Pancreas (tissue), 10 donors: ENCODE results near the gene CDK14. TPM values are rescaled to one million over a fixed set of nuclear protein-coding genes. Genes with fewer than 3 reads are reported as not detected.

Source experiments
- ATAC-seq, 4 donors: fragments of 200-7000 bp; cut with Tn5 transposase; one replicate each; pipeline versions ENCODE4 v1.8.0 to v1.9.1; 2020; ENCODE audit warnings: mild to moderate bottlenecking in 4 of 4, moderate library complexity in 4 of 4
- DNase-seq, 6 donors: peaks; one replicate each; pipeline ENCODE4 v3.0.0-alpha.2; 2020
- FAIRE-seq: peaks from 2 replicates; lab custom pipeline; 2012; peaks lifted over from hg19 to GRCh38; lab: Jason Lieb, UNC
- H3K27ac ChIP-seq, 4 donors: fragments of 200-600 bp; sonication (generic); 1 replicate in 3 of 4; 2 replicates in 1 of 4; pipeline versions ENCODE4 v1.5.0 to v1.8.0; 2020
- H3K27me3 ChIP-seq, 4 donors: fragments of 200-600 bp; one replicate each; pipeline ENCODE4 v1.8.0; 2021
- H3K36me3 ChIP-seq, 3 donors: fragments of 200-600 bp; sonication (generic) in 1 of 3; one replicate each; pipeline versions ENCODE4 v1.5.0 to v1.8.0; 2020 to 2021
- H3K4me1 ChIP-seq, 3 donors: fragments of 200-600 bp; one replicate each; pipeline ENCODE4 v1.8.0; 2021
- H3K4me3 ChIP-seq, 4 donors: fragments of 200-600 bp; sonication (generic) in 2 of 4; one replicate each; pipeline versions ENCODE4 v1.5.0 to v1.8.0; 2020 to 2021
- H3K9me3 ChIP-seq, 4 donors: fragments of 200-600 bp; one replicate each; pipeline ENCODE4 v1.8.0; 2021
- CTCF ChIP-seq, 4 donors: fragments of 200-600 bp; sonication (generic) in 3 of 4; IDR thresholded peaks; one replicate each; pipeline versions ENCODE4 v1.5.0 to v1.8.0; 2021; ENCODE audit warnings: antibody characterized with exemption in 4 of 4
- WGBS, 2 donors: extraction: QIAGEN DNeasy Blood & Tissue Kit; methylation state at CpG; one replicate each; pipeline ENCODE4 v1.1.7; 2013; 5-methylcytosine and 5-hydroxymethylcytosine counted together
- intact Hi-C, 3 donors: fragments of 100-400 bp; cut with DNase I; formaldehyde crosslinking; loops; one replicate each; pipeline versions ENCODE4 v1.11.1 to v1.14.2; 2022
- polyA plus RNA-seq, 2 donors: library from polyadenylated mRNA; stranded (reverse); fragments of 200-250 nt; gene quantifications; one replicate each; pipeline ENCODE4 v1.2.3, GENCODE V29; 2013
- total RNA-seq, 6 donors: library from RNA; stranded (reverse); fragmentation: NEBNext Ultra II Directional in 4 of 6; extraction: Animal tissue kit (Norgen Biotek cat#: 25700) in 4 of 6; gene quantifications; one replicate each; pipeline versions ENCODE4 v1.2.1 to v1.2.4, GENCODE V29; 2021 to 2023
- donor health status: healthy with polysubstance abuse.
- donor health status: DM: no; HTN: no; CAD: no; lungs with moderate emphysema.
- donor health status: DM: no; HTN: no; CAD: no.
- donor health status: control.
- donor health status: control.
- donor health status: Bipolar disorder and iron deficiency.
- donor health status: DM: yes; HTN: yes; CAD: no.
- donor health status: DM: no; HTN: no; CAD: no.
- donor health status: DM: no; HTN: no; CAD: no.
- donor health status: DM: yes; HTN: yes; CAD: no.

Gene CDK14
- total and polyA plus RNA-seq, 8 donors, result 4.5 to 48.3 (median 24.7) TPM

- ATAC-seq (no peak), DNase-seq (no peak), FAIRE-seq (no peak)
- Histone ChIP-seq H3K36me3 (no peaks in the 10 kb centered on the region), H3K9me3 (no peaks in the 10 kb centered on the region), H3K4me3 (no peak overlapping the region), H3K27me3 (no peaks in the 10 kb centered on the region), H3K27ac (no peak overlapping the region), H3K4me1 (no peaks in the 10 kb centered on the region)
- intact Hi-C loops, result no loop called here
- 88 to 91% methylated on average over 6 of the region's 6 CpGs for WGBS, 2 donors
- no peak for TF ChIP-seq CTCF (IDR thresholded peaks at IDR 0.05)
Observed at GRCh38 chr7:91206361-91206960, 610.3 kb downstream of the CDK14 start.

GRCh38 chr7:91212582-91212981, 616.5 kb downstream of the CDK14 start:
- 91 to 94% methylated on average over 7 of the region's 7 CpGs for WGBS, 2 donors
- no peak for TF ChIP-seq CTCF (IDR thresholded peaks at IDR 0.05)
- no peaks in the 10 kb centered on the region for H3K4me1 ChIP-seq
- FAIRE-seq (no peak), DNase-seq (no peak), ATAC-seq (no peak)
- no peaks in the 10 kb centered on the region for H3K36me3 ChIP-seq
- no peaks in the 10 kb centered on the region for H3K9me3 ChIP-seq
- H3K27me3 ChIP-seq, result no peaks in the 10 kb centered on the region
- no peak overlapping the region for H3K4me3 ChIP-seq
- intact Hi-C loops, result no loop called here
- H3K27ac ChIP-seq, result no peak overlapping the region

GRCh38 chr7:91226411-91226810, 630.3 kb downstream of the CDK14 start:
- Histone ChIP-seq H3K27me3 (no peaks in the 10 kb centered on the region), H3K36me3 (no peaks in the 10 kb centered on the region), H3K9me3 (no peaks in the 10 kb centered on the region), H3K27ac (no peak overlapping the region), H3K4me3 (no peak overlapping the region), H3K4me1 (no peaks in the 10 kb centered on the region)
- ATAC-seq, result no peak
- 72 to 84% methylated on average over 2 of the region's 2 CpGs for WGBS, 2 donors
- no peak for DNase-seq
- no peak for FAIRE-seq
- intact Hi-C loops, result no loop called here
- TF ChIP-seq CTCF (IDR thresholded peaks at IDR 0.05), result no peak

- H3K27ac ChIP-seq, result no peak overlapping the region
- ATAC-seq (no peak), FAIRE-seq (no peak), DNase-seq (no peak)
- no peaks in the 10 kb centered on the region for H3K4me1 ChIP-seq
- no peaks in the 10 kb centered on the region for H3K36me3 ChIP-seq
- no peak overlapping the region for H3K4me3 ChIP-seq
- 93 to 96% methylated on average over 2 of the region's 2 CpGs for WGBS, 2 donors
- H3K27me3 ChIP-seq, result no peaks in the 10 kb centered on the region
- no peak for TF ChIP-seq CTCF (IDR thresholded peaks at IDR 0.05)
- intact Hi-C loops, result no loop called here
- no peaks in the 10 kb centered on the region for H3K9me3 ChIP-seq
Observed at GRCh38 chr7:91228327-91228726, 632.2 kb downstream of the CDK14 start.

- intact Hi-C loops, result no loop called here
- no peaks in the 10 kb centered on the region for H3K36me3 ChIP-seq
- no peak overlapping the region for H3K27ac ChIP-seq
- TF ChIP-seq CTCF (IDR thresholded peaks at IDR 0.05), result no peak
- ATAC-seq (no peak), FAIRE-seq (no peak), DNase-seq (no peak)
- H3K4me1 ChIP-seq, result no peaks in the 10 kb centered on the region
- WGBS, 2 donors, result 87 to 89% methylated on average over 2 of the region's 2 CpGs
- H3K27me3 ChIP-seq, result no peaks in the 10 kb centered on the region
- no peak overlapping the region for H3K4me3 ChIP-seq
- H3K9me3 ChIP-seq, result no peaks in the 10 kb centered on the region
Observed at GRCh38 chr7:91228927-91229558, 632.9 kb downstream of the CDK14 start.
